Keratinocyte (primary cell): ENCODE results near the gene CHN2.

ENCODE experiments used
- CTCF ChIP-seq, 3 experiments: IDR thresholded peaks in 1 of 3; conservative IDR thresholded peaks in 1 of 3; optimal IDR thresholded peaks in 1 of 3; 2 replicates in 2 of 3; 3 replicates in 1 of 3; pipeline versions ENCODE3 to v1.5.1; 2011; ENCODE audit warnings: low read length in 3 of 3, mild to moderate bottlenecking in 3 of 3, moderate library complexity in 2 of 3, control low read depth in 1 of 3, inconsistent platforms in 1 of 3; ENCODE audit not compliant: insufficient read depth in 2 of 3; ENCODE audit errors: extremely low read depth in 1 of 3
- EZH2 ChIP-seq: IDR thresholded peaks from one replicate; pipeline ENCODE4 v1.6.1; 2012; ENCODE audit warnings: inconsistent platforms, mild to moderate bottlenecking, low read length, moderate library complexity

- TF ChIP-seq CTCF (optimal IDR thresholded peaks at IDR 0.05 in 1 of 3, IDR thresholded peaks at IDR 0.05 in 1 of 3, conservative IDR thresholded peaks at IDR 0.05 in 1 of 3; ENCODE audit: extremely low read depth in 1 of 3, insufficient read depth in 2 of 3, low read length in 3 of 3) (no peak), EZH2 (no peak)
Measured at GRCh38 chr7:29249383-29249750, 54.8 kb downstream of the CHN2 start.
